Duodenal mucosa (tissue), 2 donors: ENCODE results near the gene VEPH1.
"Not testable (repeated sequence)": the region's sequence is repeated elsewhere in the genome, so short reads cannot be mapped to it uniquely, and the experiment has no call there.

Experiments used
- H3K27ac ChIP-seq: one replicate; pipeline ENCODE4 v1.7.0; 2013; ENCODE audit warnings: low read depth, low read length
- H3K27me3 ChIP-seq, 2 donors: one replicate each; pipeline ENCODE4 v1.7.0; 2013; ENCODE audit warnings: low read length in 2 of 2, control low read depth in 1 of 2; ENCODE audit not compliant: insufficient read depth in 2 of 2, control insufficient read depth in 1 of 2
- H3K36me3 ChIP-seq, 2 donors: one replicate each; pipeline ENCODE4 v1.7.0; 2013; ENCODE audit warnings: low read length in 2 of 2, control low read depth in 1 of 2; ENCODE audit not compliant: insufficient read depth in 2 of 2, control insufficient read depth in 1 of 2
- H3K4me1 ChIP-seq, 2 donors: one replicate each; pipeline ENCODE4 v1.7.0; 2013; ENCODE audit warnings: low read length in 2 of 2, control low read depth in 1 of 2; ENCODE audit not compliant: insufficient read depth in 2 of 2, control insufficient read depth in 1 of 2
- H3K4me3 ChIP-seq, 2 donors: one replicate each; pipeline ENCODE4 v1.7.0; 2013; ENCODE audit warnings: low read length in 2 of 2, low read depth in 1 of 2
- H3K9ac ChIP-seq, 2 donors: one replicate each; pipeline ENCODE4 v1.7.0; 2013; ENCODE audit warnings: low read length in 2 of 2, low read depth in 1 of 2
- H3K9me3 ChIP-seq, 2 donors: one replicate each; pipeline ENCODE4 v1.7.0; 2013; ENCODE audit warnings: low read length in 2 of 2, control low read depth in 1 of 2; ENCODE audit not compliant: control insufficient read depth in 1 of 2

VEPH1 gene

GRCh38 chr3:157355276-157355675 is 147.9 kb downstream of the VEPH1 start:
- H3K4me1 ChIP-seq: no peaks in the 10 kb centered on the region
- H3K9ac ChIP-seq: no peak overlapping the region
- no peaks in the 10 kb centered on the region for H3K9me3 ChIP-seq
- H3K27ac ChIP-seq: no peak overlapping the region
- no peaks in the 10 kb centered on the region for H3K36me3 ChIP-seq
- H3K27me3 ChIP-seq: no peaks in the 10 kb centered on the region
- H3K4me3 ChIP-seq: no peak overlapping the region

- no peaks in the 10 kb centered on the region for H3K4me1 ChIP-seq
- H3K27ac ChIP-seq: no peak overlapping the region
- no peaks in the 10 kb centered on the region for H3K36me3 ChIP-seq
- H3K27me3 ChIP-seq: no peaks in the 10 kb centered on the region
- no peaks in the 10 kb centered on the region for H3K9me3 ChIP-seq
- H3K4me3 ChIP-seq: no peak overlapping the region
- no peak overlapping the region for H3K9ac ChIP-seq
Measured at GRCh38 chr3:157354722-157355121, 148.5 kb downstream of the VEPH1 start.

GRCh38 chr3:157354254-157354653 is 149.0 kb downstream of the VEPH1 start:
- H3K9ac ChIP-seq: no peak overlapping the region
- no peak overlapping the region for H3K4me3 ChIP-seq
- H3K36me3 ChIP-seq: no peaks in the 10 kb centered on the region
- no peaks in the 10 kb centered on the region for H3K9me3 ChIP-seq
- H3K27ac ChIP-seq: no peak overlapping the region
- no peaks in the 10 kb centered on the region for H3K27me3 ChIP-seq
- no peaks in the 10 kb centered on the region for H3K4me1 ChIP-seq

- Histone ChIP-seq H3K4me3 (no peak overlapping the region), H3K27me3 (no peaks in the 10 kb centered on the region), H3K36me3 (no peaks in the 10 kb centered on the region), H3K27ac (no peak overlapping the region), H3K4me1 (no peaks in the 10 kb centered on the region), H3K9ac (no peak overlapping the region), H3K9me3 (no peaks in the 10 kb centered on the region)
Measured at GRCh38 chr3:157353652-157354051, 149.6 kb downstream of the VEPH1 start.

- H3K27ac ChIP-seq: no peak overlapping the region
- no peaks in the 10 kb centered on the region for H3K27me3 ChIP-seq
- H3K9ac ChIP-seq: no peak overlapping the region
- H3K4me3 ChIP-seq: no peak overlapping the region
- no peaks in the 10 kb centered on the region for H3K9me3 ChIP-seq
- H3K4me1 ChIP-seq: no peaks in the 10 kb centered on the region
- no peaks in the 10 kb centered on the region for H3K36me3 ChIP-seq
Measured at GRCh38 chr3:157351981-157352380, 151.2 kb downstream of the VEPH1 start.

GRCh38 chr3:157350651-157351050 is 152.6 kb downstream of the VEPH1 start:
- H3K9ac ChIP-seq, H3K36me3 ChIP-seq, H3K4me3 ChIP-seq, H3K27ac ChIP-seq, H3K9me3 ChIP-seq, H3K27me3 ChIP-seq, H3K4me1 ChIP-seq: not testable (repeated sequence)

GRCh38 chr3:157348304-157349075 is 154.7 kb downstream of the VEPH1 start:
- H3K4me1 ChIP-seq, H3K27ac ChIP-seq, H3K27me3 ChIP-seq: not testable (repeated sequence)

GRCh38 chr3:157347577-157348303 is 155.5 kb downstream of the VEPH1 start:
- Histone ChIP-seq H3K27me3 (no peaks in the 10 kb centered on the region), H3K9ac (no peak overlapping the region), H3K9me3 (no peaks in the 10 kb centered on the region), H3K36me3 (no peaks in the 10 kb centered on the region), H3K4me1 (no peaks in the 10 kb centered on the region), H3K4me3 (no peak overlapping the region), H3K27ac (no peak overlapping the region)

More at GRCh38 chr3:157348304-157349075, 154.7 kb downstream of the VEPH1 start:
- H3K36me3 ChIP-seq, H3K9ac ChIP-seq, H3K4me3 ChIP-seq, H3K9me3 ChIP-seq: not testable (repeated sequence)

- Histone ChIP-seq H3K4me3 (no peak overlapping the region), H3K9ac (no peak overlapping the region), H3K27me3 (no peaks in the 10 kb centered on the region), H3K36me3 (no peaks in the 10 kb centered on the region), H3K4me1 (no peaks in the 10 kb centered on the region), H3K27ac (no peak overlapping the region), H3K9me3 (no peaks in the 10 kb centered on the region)
Measured at GRCh38 chr3:157336252-157337009, 166.8 kb downstream of the VEPH1 start.
